GM18505 (cell line): Measurements from ENCODE around the gene FBXO34.

Experiments used
- ATAC-seq: cut with Tn5 transposase; IDR thresholded peaks from one replicate; pipeline ENCODE4 v1.9.1; 2021; ENCODE audit not compliant: unreplicated experiment
- POLR2A ChIP-seq: IDR thresholded peaks from 4 replicates; pipeline ENCODE4 v1.6.1; 2011; ENCODE audit warnings: borderline replicate concordance; ENCODE audit not compliant: insufficient read depth, insufficient read length; ENCODE audit errors: extremely low read depth

The FBXO34 gene

DNA sequence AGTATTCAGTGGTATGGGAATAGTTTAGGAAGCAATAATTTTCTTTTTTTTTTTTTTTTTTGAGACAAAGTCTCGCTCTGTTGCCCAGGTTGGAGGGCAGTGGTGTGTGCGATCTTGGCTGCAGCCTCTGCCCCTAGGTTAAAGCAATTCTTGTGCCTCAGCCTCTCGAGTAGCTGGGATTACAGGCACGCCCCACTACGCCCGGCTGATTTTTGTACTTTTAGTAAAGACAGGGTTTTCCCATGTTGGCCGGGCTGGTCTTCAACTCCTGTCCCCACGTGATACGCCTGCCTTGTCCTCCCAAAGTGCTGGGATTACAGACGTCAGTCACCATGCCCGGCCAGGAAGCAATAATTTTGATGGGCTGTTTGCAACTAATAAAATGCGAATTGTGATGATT is 78.3 kb downstream of the FBXO34 start:
- TF ChIP-seq POLR2A: no peak

DNA sequence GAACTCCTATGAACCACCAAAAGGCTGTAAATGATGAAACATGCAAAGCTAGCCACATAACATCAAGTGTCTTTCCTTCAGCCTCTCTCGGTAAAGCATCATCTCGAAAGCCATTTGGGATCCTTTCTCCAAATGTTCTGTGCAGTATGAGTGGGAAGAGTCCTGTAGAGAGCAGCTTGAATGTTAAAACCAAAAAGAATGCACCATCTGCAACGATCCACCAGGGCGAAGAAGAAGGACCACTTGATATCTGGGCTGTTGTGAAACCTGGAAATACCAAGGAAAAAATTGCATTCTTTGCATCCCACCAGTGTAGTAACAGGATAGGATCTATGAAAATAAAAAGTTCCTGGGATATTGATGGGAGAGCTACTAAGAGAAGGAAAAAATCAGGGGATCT is 79.2 kb downstream of the FBXO34 start:
- ATAC-seq: no peak

More for the DNA sequence above, 78.3 kb downstream of the FBXO34 start:
- ATAC-seq: no peak

DNA sequence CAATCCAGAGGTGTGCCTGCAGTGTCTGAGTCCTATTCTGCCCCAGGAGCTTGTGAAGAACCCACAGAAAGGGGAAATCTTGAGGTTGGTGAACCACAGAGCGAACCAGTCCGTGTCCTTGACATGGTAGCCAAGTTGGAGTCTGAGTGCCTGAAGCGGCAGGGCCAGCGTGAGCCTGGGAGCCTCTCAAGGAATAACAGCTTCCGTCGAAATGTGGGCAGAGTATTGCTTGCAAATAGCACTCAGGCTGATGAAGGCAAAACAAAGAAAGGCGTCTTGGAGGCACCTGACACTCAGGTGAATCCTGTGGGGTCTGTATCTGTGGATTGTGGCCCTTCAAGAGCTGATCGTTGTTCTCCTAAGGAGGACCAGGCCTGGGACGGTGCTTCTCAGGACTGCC is 79.9 kb downstream of the FBXO34 start:
- no peak for TF ChIP-seq POLR2A
- ATAC-seq: no peak

More for the DNA sequence above, 79.2 kb downstream of the FBXO34 start:
- no peak for TF ChIP-seq POLR2A

DNA sequence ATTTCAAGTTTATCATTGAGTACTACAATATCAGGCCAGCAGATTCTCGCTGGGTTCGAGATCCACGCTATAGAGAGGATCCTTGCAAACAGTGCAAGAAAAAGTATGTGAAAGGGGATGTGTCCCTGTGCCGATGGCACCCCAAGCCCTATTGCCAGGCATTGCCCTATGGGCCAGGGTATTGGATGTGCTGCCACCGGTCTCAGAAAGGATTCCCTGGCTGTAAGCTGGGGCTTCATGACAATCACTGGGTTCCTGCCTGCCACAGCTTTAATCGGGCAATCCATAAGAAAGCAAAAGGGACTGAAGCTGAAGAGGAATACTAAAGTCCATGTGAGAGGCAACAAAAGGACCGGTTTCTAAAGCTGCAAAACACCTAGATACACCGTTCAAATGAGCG is 81.0 kb downstream of the FBXO34 start:
- TF ChIP-seq POLR2A: no peak

DNA sequence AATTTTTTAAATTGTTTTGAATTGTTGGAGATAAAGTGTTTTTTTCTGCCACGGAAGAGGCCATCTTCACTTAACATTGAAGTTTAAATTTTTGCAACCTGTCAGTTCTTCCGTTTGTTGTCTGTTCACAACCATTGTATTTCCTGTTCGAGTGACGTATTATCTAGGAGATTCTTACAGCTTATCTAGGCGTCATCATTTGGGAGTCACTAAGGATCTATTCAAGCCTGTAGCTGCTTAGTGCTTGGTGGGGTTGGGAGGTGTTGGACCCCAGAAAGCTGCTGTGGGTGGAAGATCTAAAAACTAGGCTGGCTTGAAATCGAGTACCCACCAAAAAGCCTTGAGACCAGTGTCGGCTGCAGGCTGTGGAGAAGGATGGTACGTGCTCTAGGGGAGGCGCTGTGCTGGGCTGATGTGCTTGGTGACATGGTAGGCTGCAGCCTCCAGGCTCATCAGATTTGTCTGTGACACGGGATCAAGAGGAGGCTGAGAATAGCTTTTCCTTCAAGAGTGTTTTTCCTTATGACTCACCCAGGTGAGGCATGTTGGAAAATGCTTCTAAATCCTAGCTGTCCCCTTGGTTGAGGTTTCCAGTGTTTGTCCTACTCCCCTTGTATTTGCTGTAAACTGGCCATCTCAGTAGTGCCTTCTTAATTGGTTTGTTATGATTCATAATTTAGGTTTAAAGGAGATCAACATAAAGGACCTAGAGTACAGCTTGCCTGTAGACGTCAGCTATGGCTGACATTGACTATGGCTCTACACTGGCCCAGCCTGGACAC is 82.7 kb downstream of the FBXO34 start:
- no peak for TF ChIP-seq POLR2A
- no peak for ATAC-seq

More for the DNA sequence above, 81.0 kb downstream of the FBXO34 start:
- no peak for ATAC-seq

DNA sequence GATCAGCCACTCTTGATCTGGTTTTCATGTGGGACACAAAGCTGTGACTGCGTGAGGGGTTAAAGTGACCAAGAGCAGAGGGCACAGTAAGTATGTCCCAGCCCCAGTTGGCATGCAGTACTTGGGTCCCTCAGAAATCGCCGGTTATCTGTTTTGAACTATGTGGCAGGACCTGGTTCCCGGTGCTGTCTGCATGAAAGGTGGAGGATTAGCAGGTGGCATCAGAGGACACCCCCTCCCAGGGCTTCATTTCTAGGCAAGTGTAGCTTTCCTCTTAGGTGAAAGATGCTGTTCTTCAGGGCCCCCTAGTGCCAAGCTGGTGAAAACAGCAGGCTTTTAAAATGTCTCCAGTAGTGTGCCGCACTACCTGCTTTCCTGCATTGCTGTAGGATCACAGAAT is 83.3 kb downstream of the FBXO34 start:
- TF ChIP-seq POLR2A: no peak
- no peak for ATAC-seq

DNA sequence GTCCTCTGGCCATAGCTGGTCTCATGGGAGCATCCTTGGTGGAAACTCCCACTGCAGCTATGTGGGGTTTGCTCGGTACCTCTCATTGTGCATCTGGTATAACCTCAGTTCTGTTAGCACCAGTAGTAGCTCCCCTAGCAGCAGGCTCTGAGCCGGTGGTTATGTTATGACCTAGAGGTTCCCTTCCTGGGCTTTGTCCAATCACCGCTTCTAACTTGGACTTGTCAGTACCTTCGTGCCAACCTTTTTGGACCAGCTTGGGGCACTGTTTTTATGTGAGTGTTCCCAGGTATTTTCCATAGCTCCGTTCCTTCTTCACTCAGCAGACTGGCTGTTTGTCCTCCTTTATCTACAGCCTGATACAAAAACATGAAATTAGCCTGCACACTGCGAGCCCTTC is 84.7 kb downstream of the FBXO34 start:
- no peak for ATAC-seq

DNA sequence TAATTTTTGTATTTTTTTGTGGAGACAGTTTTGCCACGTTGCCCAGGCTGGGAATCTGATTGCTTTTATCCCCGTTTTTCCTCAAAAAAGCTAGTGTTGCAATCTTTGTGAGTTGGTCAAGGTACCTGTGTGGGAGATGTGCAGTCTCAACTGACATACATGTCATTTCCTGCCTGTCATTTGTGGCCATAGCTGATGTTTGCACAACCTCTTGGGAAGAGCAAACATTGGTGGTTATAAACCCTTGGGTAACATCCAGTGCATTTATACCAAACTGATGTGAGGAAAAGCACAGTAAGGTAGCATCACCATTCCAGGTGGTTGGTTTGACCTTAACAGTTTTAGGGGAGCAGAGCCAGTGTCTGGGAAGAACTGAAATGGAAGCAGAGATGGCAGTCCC is 85.7 kb downstream of the FBXO34 start:
- TF ChIP-seq POLR2A: no peak
- no peak for ATAC-seq

More for the DNA sequence above, 84.7 kb downstream of the FBXO34 start:
- no peak for TF ChIP-seq POLR2A

DNA sequence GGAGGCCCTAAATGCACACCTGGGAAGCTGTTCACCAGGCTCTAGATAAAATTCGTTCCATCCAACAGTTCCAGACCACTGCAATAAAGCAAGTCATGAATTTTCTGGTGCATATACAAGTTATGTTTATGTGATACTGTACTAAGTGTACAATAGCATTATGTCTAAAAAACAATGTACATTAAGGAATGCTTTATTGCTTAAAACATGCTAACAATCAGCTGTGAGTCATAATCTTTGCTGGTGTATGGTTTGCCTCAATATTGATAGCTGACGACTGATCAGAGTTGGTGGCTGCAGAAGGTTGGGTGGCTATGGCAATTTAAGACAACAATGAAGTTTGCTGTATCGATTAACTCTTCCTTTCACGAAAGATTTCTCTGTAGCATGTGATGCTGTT is 88.1 kb downstream of the FBXO34 start:
- no peak for ATAC-seq
- TF ChIP-seq POLR2A: no peak

DNA sequence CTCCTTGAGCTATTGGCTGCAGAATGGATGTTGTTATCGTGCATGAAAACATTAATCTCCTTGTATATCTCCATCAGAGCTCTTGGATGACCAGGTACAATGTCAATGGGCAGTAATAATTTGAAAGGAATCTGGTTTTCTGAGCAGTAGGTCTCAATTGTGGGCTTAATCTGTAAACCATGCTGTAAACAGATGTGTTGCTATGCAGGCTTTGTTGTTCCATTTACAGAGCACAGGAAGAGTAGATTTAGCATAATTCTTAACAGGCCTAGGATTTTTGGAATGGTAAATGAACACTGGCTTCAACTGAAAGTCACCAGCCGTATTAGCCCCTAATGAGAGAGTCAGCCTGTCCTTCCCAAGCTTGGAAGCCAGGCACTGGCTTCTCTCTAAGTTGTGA is 90.0 kb downstream of the FBXO34 start:
- no peak for TF ChIP-seq POLR2A
- ATAC-seq: no peak

DNA sequence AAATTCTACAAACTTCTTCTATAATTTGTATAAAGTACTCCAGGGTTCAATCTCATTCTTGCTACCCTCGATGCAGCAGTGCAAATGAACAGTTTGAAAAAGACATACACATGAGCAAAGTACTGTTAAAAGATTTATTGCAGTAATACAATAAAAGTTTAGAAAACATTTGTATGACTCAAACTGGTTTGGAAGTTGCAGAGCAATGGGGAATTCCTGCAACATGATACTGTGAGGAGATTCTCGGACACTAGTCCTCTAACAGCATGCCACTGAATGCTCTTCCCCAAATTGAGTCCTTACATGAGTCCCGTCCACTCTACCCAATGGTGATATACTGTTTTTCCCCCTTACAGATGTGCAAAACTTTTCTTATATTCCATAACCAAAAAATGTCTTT is 95.0 kb downstream of the FBXO34 start:
- TF ChIP-seq POLR2A: no peak

DNA sequence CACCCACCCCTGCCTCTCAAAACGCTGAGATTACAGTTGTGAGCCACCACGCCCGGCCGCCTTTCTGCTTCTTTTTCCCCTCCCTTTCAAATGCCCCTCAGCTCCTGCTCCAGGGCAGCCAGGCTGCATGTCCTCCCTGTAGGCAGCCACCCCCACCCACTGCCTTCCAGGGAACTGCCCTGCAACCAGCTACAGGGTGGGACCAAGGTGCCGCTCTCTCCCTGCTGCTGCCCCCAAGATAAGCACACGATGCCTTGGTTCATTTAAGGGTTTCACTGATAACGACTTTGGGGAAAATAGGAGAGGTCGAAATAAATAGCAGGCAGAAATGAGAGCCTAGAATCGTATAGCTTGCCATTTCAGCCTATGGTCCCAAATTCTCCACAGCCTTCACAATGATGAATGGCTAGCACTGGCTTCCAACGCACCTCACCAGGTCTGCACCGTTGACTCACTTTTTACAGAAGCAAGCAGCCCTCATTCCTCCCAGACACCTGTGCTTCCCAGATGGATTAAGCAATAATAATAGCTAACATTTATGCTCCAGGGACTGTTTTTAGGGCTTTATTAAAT is 99.7 kb downstream of the FBXO34 start:
- ATAC-seq: no peak
- no peak for TF ChIP-seq POLR2A

More for the DNA sequence above, 95.0 kb downstream of the FBXO34 start:
- no peak for ATAC-seq

DNA sequence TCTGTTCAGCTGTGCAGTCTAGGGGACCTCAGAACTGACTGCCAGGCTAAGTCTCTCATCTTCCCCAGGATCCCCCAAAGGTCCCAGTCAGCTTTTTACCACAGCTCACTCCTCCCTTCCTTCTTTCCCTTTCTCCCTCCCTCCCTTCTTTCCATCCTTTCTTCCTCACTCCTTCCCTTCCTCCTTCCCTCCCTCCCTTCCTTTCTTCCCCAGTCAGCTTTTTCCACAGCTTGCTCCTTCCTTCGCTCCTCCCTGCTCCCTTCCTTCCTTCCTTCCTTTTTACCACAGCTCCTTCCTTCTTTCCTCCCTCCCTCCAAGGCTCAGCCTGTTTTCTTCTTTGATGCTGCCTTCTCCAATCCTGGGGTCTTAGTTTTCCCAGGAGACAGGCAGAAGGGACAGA is 101.2 kb downstream of the FBXO34 start:
- no peak for ATAC-seq
- no peak for TF ChIP-seq POLR2A

DNA sequence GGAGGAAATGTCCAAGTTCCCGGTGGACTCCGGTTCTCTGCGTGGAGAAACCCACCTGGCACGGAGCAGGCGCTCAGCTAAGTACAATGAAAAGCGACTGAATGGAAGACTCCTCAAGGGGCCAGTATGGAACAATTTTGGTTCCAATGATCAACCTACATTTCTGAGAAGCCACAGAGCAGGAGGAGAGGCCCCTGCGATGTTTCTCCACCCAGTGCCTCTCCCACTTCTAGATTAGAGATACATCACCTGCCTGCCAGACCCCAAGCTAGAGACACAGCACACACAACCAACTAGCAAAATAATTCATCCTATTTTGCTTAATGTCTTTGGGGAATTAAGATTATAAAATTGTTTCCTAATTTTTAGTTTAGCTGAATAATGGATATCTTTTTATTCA is 101.6 kb downstream of the FBXO34 start:
- ATAC-seq: no peak
- TF ChIP-seq POLR2A: no peak
